Measurements from ENCODE around the gene ORC3. TPM values are rescaled to one million over a fixed set of nuclear protein-coding genes. Genes with fewer than 3 reads are reported as not detected.
"Not testable (repeated sequence)": the region's sequence is repeated elsewhere in the genome, so short reads cannot be mapped to it uniquely, and the experiment has no call there.

ORC3 gene
- total and polyA plus RNA-seq, 2 donors (not counting 1 experiment from before 2014, with no cell fraction given): 16.1 to 31.2 TPM

- Mint-ChIP-seq H3K27me3 (no peaks in the 10 kb centered on the region), H3K9me3 (ENCODE audit: insufficient read depth) (peaks cover 3% of the 10 kb centered on the region), H3K27ac (peak overlapping the region; percentile 32), H3K4me3 (peak overlapping the region; percentile 32), H3K4me1 (peaks cover 80% of the 10 kb centered on the region)
- WGBS (ENCODE audit: insufficient coverage): 100% methylated on average over 1 of the region's 3 CpGs
- Histone ChIP-seq H3K27me3 (replicated peaks in 1 of 4; ENCODE audit: control extremely low read depth in 1 of 4, control insufficient read depth in 3 of 4, insufficient read depth in 4 of 4, low read length in 3 of 4) (no peaks in the 10 kb centered on the region), H3K4me2 (replicated peaks; ENCODE audit: low read depth, low read length, poor library complexity, severe bottlenecking) (peak overlapping the region; percentile 65), H2AFZ (ENCODE audit: insufficient read depth, low read depth, low read length, poor library complexity, severe bottlenecking) (no peak overlapping the region), H3K4me3 (ENCODE audit: control extremely low read depth in 1 of 5, extremely low read depth in 1 of 5, insufficient read depth in 1 of 5, low read depth in 2 of 5, low read length in 4 of 5) (no peak overlapping the region), H3K36me3 (replicated peaks in 1 of 2; ENCODE audit: control extremely low read depth in 1 of 2, control insufficient read depth in 1 of 2, extremely low read depth in 1 of 2, insufficient read depth in 2 of 2, low read length in 1 of 2) (peaks cover 0 to 18% of the 10 kb centered on the region in 2 experiments), H3K4me1 (ENCODE audit: control insufficient read depth in 2 of 2, insufficient read depth in 2 of 2, low read length in 2 of 2) (peaks cover 28 to 66% of the 10 kb centered on the region in 2 donors), H4K20me1 (ENCODE audit: control insufficient read depth, insufficient read depth, low read length, poor library complexity, severe bottlenecking) (peaks cover 64% of the 10 kb centered on the region), H3K27ac (ENCODE audit: low read length in 2 of 2) (peak overlapping the region in 1 of 2 donors; percentile 47), H3K9me3 (ENCODE audit: control extremely low read depth in 1 of 3, control insufficient read depth in 2 of 3, insufficient read depth in 1 of 3, low read length in 2 of 3) (peaks cover 0 to 8% (median 0%) of the 10 kb centered on the region in 3 donors), H3K79me2 (ENCODE audit: control insufficient read depth, insufficient read depth, low read length) (peaks cover 100% of the 10 kb centered on the region), H3K9ac (ENCODE audit: low read length) (no peak overlapping the region)
- no peak for TF ChIP-seq EZH2 (IDR thresholded peaks at IDR 0.05; ENCODE audit: borderline replicate concordance, insufficient read depth, low read depth, low read length, poor library complexity, severe bottlenecking)
- TF ChIP-seq CTCF (IDR thresholded peaks at IDR 0.05): no peak
- intact Hi-C loops (cut with micrococcal nuclease): no loop called here
- CTCF ChIA-PET: interaction anchor here (0.6 to 1.1 kb wide), 3 partner anchors 28 to 1088 kb away, joined by 3 read pairs; no protein-coding TSS in a partner anchor
- no peak for DNase-seq
- POLR2A ChIA-PET: no interaction called here
- ATAC-seq (ENCODE audit: low read depth): no peak
Measured at GRCh38 chr6:87690441-87690840, 100.5 kb downstream of the ORC3 start.

- Histone ChIP-seq H3K4me1 (ENCODE audit: control insufficient read depth in 2 of 2, insufficient read depth in 2 of 2, low read length in 2 of 2) (peaks cover 37 to 66% of the 10 kb centered on the region in 2 donors), H3K9ac (ENCODE audit: low read length) (no peak overlapping the region), H3K4me3 (ENCODE audit: control extremely low read depth in 1 of 5, extremely low read depth in 1 of 5, insufficient read depth in 1 of 5, low read depth in 2 of 5, low read length in 4 of 5) (no peak overlapping the region), H2AFZ (ENCODE audit: insufficient read depth, low read depth, low read length, poor library complexity, severe bottlenecking) (no peak overlapping the region), H3K9me3 (ENCODE audit: control extremely low read depth in 1 of 3, control insufficient read depth in 2 of 3, insufficient read depth in 1 of 3, low read length in 2 of 3) (peaks cover 0 to 8% (median 0%) of the 10 kb centered on the region in 3 donors), H4K20me1 (ENCODE audit: control insufficient read depth, insufficient read depth, low read length, poor library complexity, severe bottlenecking) (peaks cover 75% of the 10 kb centered on the region), H3K27ac (ENCODE audit: low read length in 2 of 2) (peak overlapping the region in 1 of 2 donors; percentile 79), H3K4me2 (replicated peaks; ENCODE audit: low read depth, low read length, poor library complexity, severe bottlenecking) (peak overlapping the region; percentile 65), H3K36me3 (replicated peaks in 1 of 2; ENCODE audit: control extremely low read depth in 1 of 2, control insufficient read depth in 1 of 2, extremely low read depth in 1 of 2, insufficient read depth in 2 of 2, low read length in 1 of 2) (peaks cover 0 to 18% of the 10 kb centered on the region in 2 experiments), H3K79me2 (ENCODE audit: control insufficient read depth, insufficient read depth, low read length) (peaks cover 100% of the 10 kb centered on the region), H3K27me3 (replicated peaks in 1 of 4; ENCODE audit: control extremely low read depth in 1 of 4, control insufficient read depth in 3 of 4, insufficient read depth in 4 of 4, low read length in 3 of 4) (no peaks in the 10 kb centered on the region)
- 72% methylated on average over 2 of the region's 2 CpGs for WGBS (ENCODE audit: insufficient coverage)
- intact Hi-C loops (cut with micrococcal nuclease): no loop called here
- Mint-ChIP-seq H3K4me3 (peak overlapping the region; percentile 55), H3K27me3 (no peaks in the 10 kb centered on the region), H3K27ac (peak overlapping the region; percentile 23), H3K9me3 (ENCODE audit: insufficient read depth) (no peaks in the 10 kb centered on the region), H3K4me1 (peaks cover 76% of the 10 kb centered on the region)
- TF ChIP-seq EZH2 (IDR thresholded peaks at IDR 0.05; ENCODE audit: borderline replicate concordance, insufficient read depth, low read depth, low read length, poor library complexity, severe bottlenecking) (no peak), CTCF (IDR thresholded peaks at IDR 0.05) (no peak)
- ChIA-PET CTCF (interaction anchor here (1.0 kb wide), 1 partner anchor 613 kb away, joined by 3 read pairs; no protein-coding TSS in a partner anchor), POLR2A (no interaction called here)
- ATAC-seq (ENCODE audit: low read depth) (peak; percentile 13), DNase-seq (no peak)
Measured at GRCh38 chr6:87692086-87692485, 102.2 kb downstream of the ORC3 start.

GRCh38 chr6:87696817-87697216 is 106.9 kb downstream of the ORC3 start:
- CTCF ChIA-PET; ATAC-seq (ENCODE audit: low read depth); H3K27ac Mint-ChIP-seq; H3K9me3 Mint-ChIP-seq (ENCODE audit: insufficient read depth); H3K4me3 Mint-ChIP-seq; H3K4me3 ChIP-seq (ENCODE audit: control extremely low read depth in 1 of 5, extremely low read depth in 1 of 5, insufficient read depth in 1 of 5, low read depth in 2 of 5, low read length in 4 of 5); intact Hi-C loops (cut with micrococcal nuclease); H2AFZ ChIP-seq (ENCODE audit: insufficient read depth, low read depth, low read length, poor library complexity, severe bottlenecking); H3K27me3 ChIP-seq (replicated peaks in 1 of 4; ENCODE audit: control extremely low read depth in 1 of 4, control insufficient read depth in 3 of 4, insufficient read depth in 4 of 4, low read length in 3 of 4); H3K36me3 ChIP-seq (replicated peaks in 1 of 2; ENCODE audit: control extremely low read depth in 1 of 2, control insufficient read depth in 1 of 2, extremely low read depth in 1 of 2, insufficient read depth in 2 of 2, low read length in 1 of 2); DNase-seq; H3K9ac ChIP-seq (ENCODE audit: low read length); H3K27me3 Mint-ChIP-seq; H3K9me3 ChIP-seq (ENCODE audit: control extremely low read depth in 1 of 3, control insufficient read depth in 2 of 3, insufficient read depth in 1 of 3, low read length in 2 of 3): not testable (repeated sequence)
- peaks cover 72% of the 10 kb centered on the region for H3K4me1 Mint-ChIP-seq
- H4K20me1 ChIP-seq (ENCODE audit: control insufficient read depth, insufficient read depth, low read length, poor library complexity, severe bottlenecking): peaks cover 64% of the 10 kb centered on the region
- POLR2A ChIA-PET: interaction anchor here (0.6 kb wide), 1 partner anchor 1654 kb away, joined by 7 read pairs; no protein-coding TSS in a partner anchor
- peak overlapping the region; percentile 78 for H3K4me2 ChIP-seq (replicated peaks; ENCODE audit: low read depth, low read length, poor library complexity, severe bottlenecking)
- peaks cover 100% of the 10 kb centered on the region for H3K79me2 ChIP-seq (ENCODE audit: control insufficient read depth, insufficient read depth, low read length)
- peak overlapping the region in 1 of 2 donors; percentile 98 for H3K27ac ChIP-seq (ENCODE audit: low read length in 2 of 2)
- peaks cover 27 to 59% of the 10 kb centered on the region in 2 donors for H3K4me1 ChIP-seq (ENCODE audit: control insufficient read depth in 2 of 2, insufficient read depth in 2 of 2, low read length in 2 of 2)
- WGBS (ENCODE audit: insufficient coverage): 98% methylated on average over 5 of the region's 12 CpGs
